ENCODE measurements around the gene CTU2. TPM values are rescaled to one million over a fixed set of nuclear protein-coding genes. Genes with fewer than 3 reads are reported as not detected.

The CTU2 gene
- total and polyA plus RNA-seq, 2 of the 8 experiments (the other 6 are each of a cell fraction or from before 2014, with no cell fraction given) = 32.7 to 42.9 TPM

Small RNA genes within 50 kb of the gene (microRNA-seq; reads per million reads assigned to microRNA genes)
- gene MIR4722 (ENCODE audit: borderline microRNAs expressed in 2 of 2, borderline number of aligned reads in 2 of 2, borderline replicate concordance in 1 of 2) = 0 to 0.20 reads per million in 2 experiments

Other genes with a start within 250 kb of the CTU2 start
- 70.3 and 73.2 TPM in 2 replicates for gene ZC3H18, start 136.1 kb upstream of the CTU2 start, total RNA-seq (2021; fragmentation: NEBNext Ultra II Directional; extraction: Animal tissue kit (Norgen Biotek cat#: 25700))
- gene ZC3H18, start 136.1 kb upstream of the CTU2 start, polyA plus RNA-seq (2011; rRNA removed) = 12.1 and 19.2 TPM in 2 replicates
- gene IL17C, start 67.9 kb upstream of the CTU2 start, total RNA-seq (2021; fragmentation: NEBNext Ultra II Directional; extraction: Animal tissue kit (Norgen Biotek cat#: 25700)) = 1.1 and 1.4 TPM in 2 replicates
- gene IL17C, start 67.9 kb upstream of the CTU2 start, polyA plus RNA-seq (2011; rRNA removed) = 1.9 and 3.0 TPM in 2 replicates
- 136 and 161 TPM in 2 replicates for gene CYBA, start 55.5 kb upstream of the CTU2 start, total RNA-seq (2021; fragmentation: NEBNext Ultra II Directional; extraction: Animal tissue kit (Norgen Biotek cat#: 25700))
- gene CYBA, start 55.5 kb upstream of the CTU2 start, polyA plus RNA-seq (2011; rRNA removed) = 254 and 340 TPM in 2 replicates
- 77.3 and 80.6 TPM in 2 replicates for gene MVD, start 43.4 kb upstream of the CTU2 start, total RNA-seq (2021; fragmentation: NEBNext Ultra II Directional; extraction: Animal tissue kit (Norgen Biotek cat#: 25700))
- 47.2 and 72.1 TPM in 2 replicates for gene MVD, start 43.4 kb upstream of the CTU2 start, polyA plus RNA-seq (2011; rRNA removed)
- gene SNAI3, start 20.0 kb upstream of the CTU2 start, total RNA-seq (2021; fragmentation: NEBNext Ultra II Directional; extraction: Animal tissue kit (Norgen Biotek cat#: 25700)) = 8.5 and 8.7 TPM in 2 replicates
- gene SNAI3, start 20.0 kb upstream of the CTU2 start, polyA plus RNA-seq (2011; rRNA removed) = 13.3 and 15.8 TPM in 2 replicates
- 28.7 and 31.2 TPM in 2 replicates for gene RNF166, start 95 bp upstream of the CTU2 start, total RNA-seq (2021; fragmentation: NEBNext Ultra II Directional; extraction: Animal tissue kit (Norgen Biotek cat#: 25700))
- 29.8 and 36.6 TPM in 2 replicates for gene RNF166, start 95 bp upstream of the CTU2 start, polyA plus RNA-seq (2011; rRNA removed)
- 63.6 and 67.5 TPM in 2 replicates for gene PIEZO1, start 78.7 kb downstream of the CTU2 start, total RNA-seq (2021; fragmentation: NEBNext Ultra II Directional; extraction: Animal tissue kit (Norgen Biotek cat#: 25700))
- 42.3 and 62.6 TPM in 2 replicates for gene PIEZO1, start 78.7 kb downstream of the CTU2 start, polyA plus RNA-seq (2011; rRNA removed)
- gene CDT1, start 97.3 kb downstream of the CTU2 start, total RNA-seq (2021; fragmentation: NEBNext Ultra II Directional; extraction: Animal tissue kit (Norgen Biotek cat#: 25700)) = 95.4 and 96.5 TPM in 2 replicates
- 76.7 and 141 TPM in 2 replicates for gene CDT1, start 97.3 kb downstream of the CTU2 start, polyA plus RNA-seq (2011; rRNA removed)
- gene APRT, start 105.4 kb downstream of the CTU2 start, total RNA-seq (2021; fragmentation: NEBNext Ultra II Directional; extraction: Animal tissue kit (Norgen Biotek cat#: 25700)) = 221 and 244 TPM in 2 replicates
- gene APRT, start 105.4 kb downstream of the CTU2 start, polyA plus RNA-seq (2011; rRNA removed) = 267 and 272 TPM in 2 replicates
- 17.8 and 22.4 TPM in 2 replicates for gene GALNS, start 150.4 kb downstream of the CTU2 start, total RNA-seq (2021; fragmentation: NEBNext Ultra II Directional; extraction: Animal tissue kit (Norgen Biotek cat#: 25700))
- 8.9 and 12.7 TPM in 2 replicates for gene GALNS, start 150.4 kb downstream of the CTU2 start, polyA plus RNA-seq (2011; rRNA removed)
- 94.0 and 98.7 TPM in 2 replicates for gene TRAPPC2L, start 150.6 kb downstream of the CTU2 start, total RNA-seq (2021; fragmentation: NEBNext Ultra II Directional; extraction: Animal tissue kit (Norgen Biotek cat#: 25700))
- 113 and 133 TPM in 2 replicates for gene TRAPPC2L, start 150.6 kb downstream of the CTU2 start, polyA plus RNA-seq (2011; rRNA removed)
- gene PABPN1L, start 160.2 kb downstream of the CTU2 start, total RNA-seq (2021; fragmentation: NEBNext Ultra II Directional; extraction: Animal tissue kit (Norgen Biotek cat#: 25700)) = not detected in 2 replicates
- gene PABPN1L, start 160.2 kb downstream of the CTU2 start, polyA plus RNA-seq (2011; rRNA removed) = not detected in 2 replicates

Data from H1 (cell line).